ENCODE measurements around the gene RPEL1.
"Not testable (repeated sequence)": the region's sequence is repeated elsewhere in the genome, so short reads cannot be mapped to it uniquely, and the experiment has no call there.

RPEL1 gene

GRCh38 chr10:103232772-103233488 lies 12.8 kb upstream of the RPEL1 start:
- DNase-seq, result no peak

GRCh38 chr10:103235775-103236174 lies 9.9 kb upstream of the RPEL1 start:
- DNase-seq, result no peak

GRCh38 chr10:103238506-103239252 lies 7.0 kb upstream of the RPEL1 start:
- DNase-seq, result no peak

- DNase-seq, result peak in 24 of 56 donors; percentile 3 to 45 (median 10)
Observed at GRCh38 chr10:103241262-103242011, 4.2 kb upstream of the RPEL1 start.

- DNase-seq, result peak in 52 of 56 donors; percentile 2 to 87 (median 37)
Observed at GRCh38 chr10:103244666-103245271, 918 bp upstream of the RPEL1 start.

- no peak for DNase-seq
Observed at GRCh38 chr10:103246324-103246723, 637 bp downstream of the RPEL1 start.

- DNase-seq, result no peak
Observed at GRCh38 chr10:103254113-103254512, 8.4 kb downstream of the RPEL1 start.

GRCh38 chr10:103254538-103255325 lies 9.0 kb downstream of the RPEL1 start:
- no peak for DNase-seq

- no peak for DNase-seq
Observed at GRCh38 chr10:103256613-103257012, 10.9 kb downstream of the RPEL1 start.

- no peak for DNase-seq
Observed at GRCh38 chr10:103257812-103258211, 12.1 kb downstream of the RPEL1 start.

- not testable (repeated sequence) for DNase-seq
Observed at GRCh38 chr10:103258928-103259327, 13.2 kb downstream of the RPEL1 start.

GRCh38 chr10:103259989-103260388 lies 14.3 kb downstream of the RPEL1 start:
- no peak for DNase-seq

GRCh38 chr10:103262229-103262628 lies 16.5 kb downstream of the RPEL1 start:
- no peak for DNase-seq

- DNase-seq, result peak in 8 of 56 donors; percentile 2 to 49 (median 16)
Observed at GRCh38 chr10:103265717-103266329, 20.1 kb downstream of the RPEL1 start.

- peak in 1 of 56 donors; percentile 1 for DNase-seq
Observed at GRCh38 chr10:103273041-103273441, 27.4 kb downstream of the RPEL1 start.

- no peak for DNase-seq
Observed at GRCh38 chr10:103276251-103276895, 30.7 kb downstream of the RPEL1 start.

GRCh38 chr10:103276896-103277712 lies 31.4 kb downstream of the RPEL1 start, which contains the start of gene INA:
INA (plus strand) TSS chr10:103277138; CDS start chr10:103277212, 74 bp downstream.
- peak in 31 of 56 donors; percentile 2 to 59 (median 29) for DNase-seq

GRCh38 chr10:103277713-103278536 lies 32.2 kb downstream of the RPEL1 start:
- DNase-seq, result peak in 3 of 56 donors; percentile 3 to 45 (median 21)

All from amygdala (tissue), 56 donors.